ENCODE data around the gene CTNNAL1.
"Not testable (repeated sequence)": the region's sequence is repeated elsewhere in the genome, so short reads cannot be mapped to it uniquely, and the experiment has no call there.

The CTNNAL1 gene

GRCh38 chr9:109053121-109053520 lies 39.8 kb upstream of the CTNNAL1 start:
- H3K4me3 ChIP-seq (ENCODE audit: low read depth, low read length); H3K9me3 ChIP-seq (ENCODE audit: control insufficient read depth, insufficient read depth, low read depth, low read length); H3K4me1 ChIP-seq (ENCODE audit: control insufficient read depth, insufficient read depth, low read length); POLR2A ChIA-PET; H3K27ac ChIP-seq (ENCODE audit: extremely low read depth, low read depth, low read length): not testable (repeated sequence)
- CTCF ChIA-PET = interaction anchor here (0.7 kb wide), 1 partner anchor 86 kb away, joined by 3 read pairs; no protein-coding TSS in a partner anchor
- H3K36me3 ChIP-seq (ENCODE audit: control insufficient read depth in 2 of 2, insufficient read depth in 1 of 2, low read length in 2 of 2) = peaks cover 43 to 83% of the 10 kb centered on the region in 2 experiments

DNA sequence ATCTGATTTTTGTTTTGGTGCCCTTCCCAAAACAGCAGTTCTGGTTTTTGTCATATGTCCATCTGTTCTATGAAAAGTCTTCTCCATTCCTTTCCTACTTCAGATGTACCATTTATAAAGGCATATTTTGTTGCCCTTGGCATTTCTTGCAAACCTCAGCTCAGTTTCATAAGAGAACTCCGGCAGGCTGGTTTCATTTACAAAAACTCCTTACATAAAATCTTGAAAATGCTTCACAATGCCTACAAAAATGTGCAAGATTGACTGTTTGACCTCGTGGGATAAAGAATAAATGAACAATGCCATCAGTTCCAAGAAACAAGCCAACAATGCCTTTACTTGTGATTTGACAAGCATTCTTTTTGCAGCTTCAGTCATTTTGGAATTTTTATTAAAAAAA lies 39.1 kb upstream of the CTNNAL1 start:
- ChIA-PET CTCF (no interaction called here), POLR2A (no interaction called here)
- Histone ChIP-seq H3K4me3 (ENCODE audit: low read depth, low read length) (no peak overlapping the region), H3K27ac (ENCODE audit: extremely low read depth, low read depth, low read length) (no peak overlapping the region), H3K4me1 (ENCODE audit: control insufficient read depth, insufficient read depth, low read length) (no peaks in the 10 kb centered on the region), H3K36me3 (ENCODE audit: control insufficient read depth in 2 of 2, insufficient read depth in 1 of 2, low read length in 2 of 2) (peaks cover 39 to 88% of the 10 kb centered on the region in 2 experiments), H3K9me3 (ENCODE audit: control insufficient read depth, insufficient read depth, low read depth, low read length) (no peaks in the 10 kb centered on the region)
- TF ChIP-seq ZSCAN30 (tag by site-specific recombination; IDR thresholded peaks at IDR 0.05) (no peak), ZBTB21 (tag by site-specific recombination; IDR thresholded peaks at IDR 0.05) (no peak), KLF9 (tag by site-specific recombination; IDR thresholded peaks at IDR 0.05; ENCODE audit: low read depth) (no peak), ZNF366 (tag by site-specific recombination; conservative IDR thresholded peaks at IDR 0.05) (no peak), ZNF555 (tag by site-specific recombination; conservative IDR thresholded peaks at IDR 0.05) (no peak), ZNF335 (tag by site-specific recombination; conservative IDR thresholded peaks at IDR 0.05) (no peak), ZNF76 (tag by site-specific recombination; IDR thresholded peaks at IDR 0.05; ENCODE audit: borderline replicate concordance, low read depth) (no peak), ZNF311 (tag by site-specific recombination; IDR thresholded peaks at IDR 0.05; ENCODE audit: borderline replicate concordance) (no peak), ZNF664 (tag by site-specific recombination; IDR thresholded peaks at IDR 0.05) (no peak), ZNF239 (tag by site-specific recombination; IDR thresholded peaks at IDR 0.05) (no peak), ZNF184 (tag by site-specific recombination; IDR thresholded peaks at IDR 0.05) (no peak), ZNF501 (tag by site-specific recombination; IDR thresholded peaks at IDR 0.05) (no peak), ZFP41 (tag by site-specific recombination; IDR thresholded peaks at IDR 0.05; ENCODE audit: borderline replicate concordance) (no peak), ZNF133 (tag by site-specific recombination; IDR thresholded peaks at IDR 0.05) (no peak), ZNF138 (tag by site-specific recombination; IDR thresholded peaks at IDR 0.05; ENCODE audit: borderline replicate concordance) (no peak), GLI2 (tag by site-specific recombination; IDR thresholded peaks at IDR 0.05; ENCODE audit: borderline replicate concordance, low read depth) (no peak), ZNF10 (tag by site-specific recombination; IDR thresholded peaks at IDR 0.05) (no peak)
- TF ChIP-seq, protein P1, sequence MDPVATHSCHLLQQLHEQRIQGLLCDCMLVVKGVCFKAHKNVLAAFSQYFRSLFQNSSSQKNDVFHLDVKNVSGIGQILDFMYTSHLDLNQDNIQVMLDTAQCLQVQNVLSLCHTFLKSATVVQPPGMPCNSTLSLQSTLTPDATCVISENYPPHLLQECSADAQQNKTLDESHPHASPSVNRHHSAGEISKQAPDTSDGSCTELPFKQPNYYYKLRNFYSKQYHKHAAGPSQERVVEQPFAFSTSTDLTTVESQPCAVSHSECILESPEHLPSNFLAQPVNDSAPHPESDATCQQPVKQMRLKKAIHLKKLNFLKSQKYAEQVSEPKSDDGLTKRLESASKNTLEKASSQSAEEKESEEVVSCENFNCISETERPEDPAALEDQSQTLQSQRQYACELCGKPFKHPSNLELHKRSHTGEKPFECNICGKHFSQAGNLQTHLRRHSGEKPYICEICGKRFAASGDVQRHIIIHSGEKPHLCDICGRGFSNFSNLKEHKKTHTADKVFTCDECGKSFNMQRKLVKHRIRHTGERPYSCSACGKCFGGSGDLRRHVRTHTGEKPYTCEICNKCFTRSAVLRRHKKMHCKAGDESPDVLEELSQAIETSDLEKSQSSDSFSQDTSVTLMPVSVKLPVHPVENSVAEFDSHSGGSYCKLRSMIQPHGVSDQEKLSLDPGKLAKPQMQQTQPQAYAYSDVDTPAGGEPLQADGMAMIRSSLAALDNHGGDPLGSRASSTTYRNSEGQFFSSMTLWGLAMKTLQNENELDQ (tag by site-specific recombination; IDR thresholded peaks at IDR 0.05; ENCODE audit: low read depth) = no peak

- Histone ChIP-seq H3K9me3 (ENCODE audit: control insufficient read depth, insufficient read depth, low read depth, low read length) (no peaks in the 10 kb centered on the region), H3K4me3 (ENCODE audit: low read depth, low read length) (no peak overlapping the region), H3K36me3 (ENCODE audit: control insufficient read depth in 2 of 2, insufficient read depth in 1 of 2, low read length in 2 of 2) (peaks cover 37 to 88% of the 10 kb centered on the region in 2 experiments), H3K27ac (ENCODE audit: extremely low read depth, low read depth, low read length) (no peak overlapping the region), H3K4me1 (ENCODE audit: control insufficient read depth, insufficient read depth, low read length) (no peaks in the 10 kb centered on the region)
- ChIA-PET CTCF (no interaction called here), POLR2A (no interaction called here)
- TF ChIP-seq ZNF561 (tag by site-specific recombination; IDR thresholded peaks at IDR 0.05; ENCODE audit: borderline replicate concordance) (no peak), ZNF274 (IDR thresholded peaks at IDR 0.05; ENCODE audit: low read length) (no peak), ZNF274 (tag by site-specific recombination; IDR thresholded peaks at IDR 0.05; ENCODE audit: borderline replicate concordance) (no peak), SP7 (tag by site-specific recombination; IDR thresholded peaks at IDR 0.05) (no peak), ZSCAN18 (tag by site-specific recombination; IDR thresholded peaks at IDR 0.05) (no peak), ZNF473 (tag by site-specific recombination; IDR thresholded peaks at IDR 0.05) (no peak)
- TF ChIP-seq, protein P2, sequence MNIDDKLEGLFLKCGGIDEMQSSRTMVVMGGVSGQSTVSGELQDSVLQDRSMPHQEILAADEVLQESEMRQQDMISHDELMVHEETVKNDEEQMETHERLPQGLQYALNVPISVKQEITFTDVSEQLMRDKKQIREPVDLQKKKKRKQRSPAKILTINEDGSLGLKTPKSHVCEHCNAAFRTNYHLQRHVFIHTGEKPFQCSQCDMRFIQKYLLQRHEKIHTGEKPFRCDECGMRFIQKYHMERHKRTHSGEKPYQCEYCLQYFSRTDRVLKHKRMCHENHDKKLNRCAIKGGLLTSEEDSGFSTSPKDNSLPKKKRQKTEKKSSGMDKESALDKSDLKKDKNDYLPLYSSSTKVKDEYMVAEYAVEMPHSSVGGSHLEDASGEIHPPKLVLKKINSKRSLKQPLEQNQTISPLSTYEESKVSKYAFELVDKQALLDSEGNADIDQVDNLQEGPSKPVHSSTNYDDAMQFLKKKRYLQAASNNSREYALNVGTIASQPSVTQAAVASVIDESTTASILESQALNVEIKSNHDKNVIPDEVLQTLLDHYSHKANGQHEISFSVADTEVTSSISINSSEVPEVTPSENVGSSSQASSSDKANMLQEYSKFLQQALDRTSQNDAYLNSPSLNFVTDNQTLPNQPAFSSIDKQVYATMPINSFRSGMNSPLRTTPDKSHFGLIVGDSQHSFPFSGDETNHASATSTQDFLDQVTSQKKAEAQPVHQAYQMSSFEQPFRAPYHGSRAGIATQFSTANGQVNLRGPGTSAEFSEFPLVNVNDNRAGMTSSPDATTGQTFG (tag by site-specific recombination; IDR thresholded peaks at IDR 0.05; ENCODE audit: borderline replicate concordance) = no peak
- TF ChIP-seq, protein P3, sequence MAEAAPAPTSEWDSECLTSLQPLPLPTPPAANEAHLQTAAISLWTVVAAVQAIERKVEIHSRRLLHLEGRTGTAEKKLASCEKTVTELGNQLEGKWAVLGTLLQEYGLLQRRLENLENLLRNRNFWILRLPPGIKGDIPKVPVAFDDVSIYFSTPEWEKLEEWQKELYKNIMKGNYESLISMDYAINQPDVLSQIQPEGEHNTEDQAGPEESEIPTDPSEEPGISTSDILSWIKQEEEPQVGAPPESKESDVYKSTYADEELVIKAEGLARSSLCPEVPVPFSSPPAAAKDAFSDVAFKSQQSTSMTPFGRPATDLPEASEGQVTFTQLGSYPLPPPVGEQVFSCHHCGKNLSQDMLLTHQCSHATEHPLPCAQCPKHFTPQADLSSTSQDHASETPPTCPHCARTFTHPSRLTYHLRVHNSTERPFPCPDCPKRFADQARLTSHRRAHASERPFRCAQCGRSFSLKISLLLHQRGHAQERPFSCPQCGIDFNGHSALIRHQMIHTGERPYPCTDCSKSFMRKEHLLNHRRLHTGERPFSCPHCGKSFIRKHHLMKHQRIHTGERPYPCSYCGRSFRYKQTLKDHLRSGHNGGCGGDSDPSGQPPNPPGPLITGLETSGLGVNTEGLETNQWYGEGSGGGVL (tag by site-specific recombination; IDR thresholded peaks at IDR 0.05) = no peak
These were observed 38.4 kb upstream of the CTNNAL1 start for GRCh38 chr9:109051733-109052132.
